ENCODE results near the gene SEC11A.
A peak's percentile ranks its signal among the peaks of the same experiment; 100 is the strongest.
"Not testable (repeated sequence)": the region's sequence is repeated elsewhere in the genome, so short reads cannot be mapped to it uniquely, and the experiment has no call there.

Gene SEC11A

DNA sequence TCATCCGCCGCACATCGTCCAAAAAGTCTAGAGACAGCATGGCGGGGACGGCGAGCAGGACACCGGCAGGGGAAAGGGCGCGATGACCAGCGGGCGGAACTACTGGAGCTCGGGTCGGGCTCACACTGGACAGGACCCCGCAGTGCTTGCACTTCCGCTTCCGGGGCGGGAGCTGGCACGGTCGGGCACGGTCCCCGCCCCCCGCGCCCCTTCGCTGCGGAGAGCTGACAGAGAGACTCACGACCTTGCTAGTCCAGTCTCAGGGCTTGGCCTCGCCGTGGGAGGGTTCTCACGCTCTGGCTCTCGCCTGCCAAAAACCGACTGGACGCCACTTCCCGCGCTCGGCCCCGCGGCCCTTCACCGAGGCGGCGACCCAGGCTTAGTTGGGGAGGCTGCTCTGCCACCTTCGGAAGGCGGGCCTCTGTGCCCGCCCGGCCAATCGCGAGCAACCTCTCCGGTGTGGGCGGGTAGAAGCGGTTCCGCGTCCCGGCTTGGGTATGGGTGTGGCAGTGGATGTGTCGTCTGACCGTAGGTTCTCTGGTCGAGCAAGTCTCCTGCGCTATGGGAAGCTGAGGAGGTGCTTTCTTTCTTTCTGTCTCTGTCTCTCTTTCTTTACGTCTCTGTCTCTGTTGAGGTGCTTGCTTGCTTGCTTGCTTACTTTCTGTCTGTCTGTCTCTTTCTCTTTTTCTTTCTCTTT lies at the start of gene SEC11A:
SEC11A (minus strand) TSS at position 104 of the 697 bp plus-strand sequence; CDS start at position 40, 64 bp downstream.
- DNase-seq (ENCODE audit: low read depth in 3 of 3), result peak; percentile 86 to 90 (median 87)

DNA sequence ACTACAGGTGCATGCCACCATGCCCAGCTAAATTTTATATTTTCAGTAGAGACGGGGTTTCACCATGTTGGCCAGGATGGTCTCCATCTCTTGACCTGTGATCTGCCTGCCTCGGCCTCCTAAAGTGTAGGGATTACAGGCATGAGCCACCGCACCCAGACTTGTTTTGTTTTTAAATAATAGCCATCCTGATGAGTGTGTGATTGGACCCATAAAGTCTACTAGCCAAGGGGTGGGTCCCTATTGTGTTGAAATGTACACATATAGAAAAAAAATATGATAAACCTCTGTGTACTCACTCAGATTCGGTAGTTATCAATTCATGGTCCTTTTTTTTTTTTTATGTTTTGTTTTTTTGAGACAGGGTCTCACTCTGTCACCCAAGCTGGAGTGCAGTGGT lies 49.7 kb upstream of the SEC11A start:
- DNase-seq (ENCODE audit: low read depth in 3 of 3), result no peak

DNA sequence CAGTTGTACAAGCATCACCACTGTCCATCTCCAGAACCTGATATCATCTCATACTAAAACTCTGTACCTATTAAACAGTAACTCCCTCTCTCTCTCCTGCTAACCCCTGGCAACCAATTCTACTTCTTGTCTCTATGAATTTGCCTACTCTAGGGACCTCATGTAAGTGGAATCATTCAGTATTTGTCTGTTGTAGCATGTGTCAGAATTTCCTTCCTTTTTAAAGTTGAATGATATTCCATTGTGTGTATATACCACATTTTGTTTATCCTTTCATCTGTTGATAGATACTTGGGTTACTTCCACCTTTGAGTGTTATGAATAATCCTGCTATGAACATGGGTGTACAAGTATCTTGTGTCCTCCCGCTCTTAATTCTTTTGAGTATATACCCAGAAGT lies 49.0 kb upstream of the SEC11A start:
- no peak for DNase-seq (ENCODE audit: low read depth in 3 of 3)

DNA sequence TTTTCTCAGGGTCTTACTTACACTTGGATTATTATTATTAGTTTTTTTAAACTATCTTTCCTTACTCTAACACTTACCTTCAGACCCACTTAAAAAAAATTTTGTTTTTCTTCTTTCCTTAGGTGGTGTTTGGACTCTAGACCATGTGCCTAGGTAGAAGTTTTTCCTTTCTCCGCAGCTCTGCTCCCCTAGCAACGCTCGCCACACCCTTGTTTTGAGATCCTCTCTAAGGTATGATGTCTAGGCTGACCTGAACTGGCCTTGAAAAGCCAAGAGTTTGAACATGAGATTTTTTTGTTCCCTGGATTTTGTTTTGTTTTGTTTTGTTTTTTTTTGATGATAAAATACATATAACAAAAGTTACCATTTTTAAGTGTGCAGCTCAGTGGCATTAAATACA lies 48.6 kb upstream of the SEC11A start:
- no peak for DNase-seq (ENCODE audit: low read depth in 3 of 3)

DNA sequence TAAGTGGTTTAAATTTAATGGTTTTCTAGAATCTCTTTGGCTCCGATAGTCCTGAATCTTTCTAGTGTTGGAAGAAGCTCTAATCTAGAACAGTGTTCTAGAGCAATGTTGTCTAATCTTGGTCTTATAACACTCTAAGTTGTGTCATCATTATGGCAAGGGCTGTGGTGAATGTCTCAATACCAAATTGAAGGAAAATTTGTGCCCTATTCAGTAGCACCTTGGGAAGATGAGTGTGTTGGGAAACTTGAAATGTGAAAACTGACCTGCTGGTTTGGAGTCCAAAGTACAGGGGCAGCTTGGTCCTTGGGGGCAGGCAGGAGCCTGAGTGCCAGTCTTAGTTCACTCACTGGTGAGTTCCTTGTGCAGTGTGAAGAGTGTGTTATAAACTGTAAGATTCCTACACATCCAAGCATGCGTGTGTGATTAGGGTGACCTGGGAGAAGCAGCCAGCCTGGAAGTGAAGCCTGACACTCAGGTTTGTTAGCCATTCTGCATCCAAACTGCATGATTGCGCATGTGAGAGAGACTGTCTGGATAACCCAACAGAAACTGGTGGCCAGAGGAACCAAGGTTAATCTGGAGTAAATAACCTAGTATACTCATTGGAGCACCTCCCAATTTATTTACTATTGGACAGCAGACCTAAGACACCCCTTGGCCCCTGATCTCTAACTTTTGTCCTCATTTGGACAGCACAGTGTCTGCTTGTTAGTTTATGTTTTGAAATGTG lies 47.1 kb upstream of the SEC11A start:
- no peak for DNase-seq (ENCODE audit: low read depth in 3 of 3)

DNA sequence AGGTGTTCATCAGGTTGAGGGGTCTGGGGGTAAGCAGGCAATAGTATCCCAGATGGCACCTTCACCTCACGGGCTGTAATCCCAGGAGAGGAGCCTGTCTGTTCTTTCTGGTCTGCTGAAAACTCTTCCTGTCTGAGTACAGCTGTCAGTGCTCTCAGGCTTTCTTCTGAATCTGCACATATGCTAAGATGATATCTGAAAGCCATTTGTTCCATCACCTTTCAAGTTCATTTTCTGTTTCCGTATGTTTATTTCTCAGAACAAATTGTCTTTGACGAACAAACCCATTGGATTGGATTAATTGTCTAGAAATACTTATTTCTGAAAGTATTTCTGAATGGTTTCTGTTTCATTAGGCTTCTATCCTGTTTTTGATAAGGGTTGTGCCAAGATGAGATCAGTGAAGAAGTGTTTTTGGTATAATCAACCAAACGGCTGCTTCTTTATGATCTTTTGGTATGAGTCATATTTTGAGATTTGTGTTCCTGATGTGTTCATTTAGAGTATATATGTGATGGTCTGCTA lies 45.7 kb upstream of the SEC11A start:
- no peak for DNase-seq (ENCODE audit: low read depth in 3 of 3)

DNA sequence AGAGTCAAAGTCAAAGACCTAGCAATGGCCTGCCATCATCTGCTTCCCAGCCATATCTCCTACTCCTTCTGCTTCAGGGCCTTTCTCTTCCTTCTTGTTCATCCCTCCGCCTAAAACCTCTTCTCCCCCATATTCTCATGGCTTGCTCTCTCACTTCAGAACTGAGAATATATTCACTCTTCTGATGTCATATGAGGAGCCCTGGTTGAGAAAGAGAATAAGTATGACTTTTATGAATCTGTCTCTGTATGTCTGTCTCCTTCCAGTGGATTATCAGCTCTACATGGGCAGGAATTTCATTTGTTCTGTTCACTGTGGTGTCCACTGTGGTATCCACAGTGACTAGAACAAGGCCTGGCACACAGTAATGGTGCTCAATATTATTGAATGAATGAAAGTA lies 44.3 kb upstream of the SEC11A start:
- no peak for DNase-seq (ENCODE audit: low read depth in 3 of 3)

DNA sequence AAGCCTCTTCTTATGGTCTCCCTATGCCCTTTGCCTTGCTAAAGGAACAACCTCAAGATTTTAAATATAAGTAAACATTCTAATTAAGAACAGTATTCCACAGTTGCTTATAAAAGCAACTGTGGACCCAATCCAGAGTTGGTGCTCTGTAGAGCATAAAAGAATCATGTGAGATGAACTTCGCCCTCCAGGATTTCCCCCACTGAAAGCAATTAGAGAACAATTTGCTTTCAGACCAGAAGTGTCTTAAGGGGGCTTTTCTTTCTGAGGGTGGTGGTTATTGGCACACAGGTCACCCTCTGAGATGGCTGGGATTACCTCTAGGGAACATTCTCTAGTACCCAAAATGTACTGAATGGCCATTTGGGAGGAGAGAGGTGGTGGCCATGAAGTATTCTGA lies 43.1 kb upstream of the SEC11A start:
- DNase-seq (ENCODE audit: low read depth in 3 of 3), result no peak

DNA sequence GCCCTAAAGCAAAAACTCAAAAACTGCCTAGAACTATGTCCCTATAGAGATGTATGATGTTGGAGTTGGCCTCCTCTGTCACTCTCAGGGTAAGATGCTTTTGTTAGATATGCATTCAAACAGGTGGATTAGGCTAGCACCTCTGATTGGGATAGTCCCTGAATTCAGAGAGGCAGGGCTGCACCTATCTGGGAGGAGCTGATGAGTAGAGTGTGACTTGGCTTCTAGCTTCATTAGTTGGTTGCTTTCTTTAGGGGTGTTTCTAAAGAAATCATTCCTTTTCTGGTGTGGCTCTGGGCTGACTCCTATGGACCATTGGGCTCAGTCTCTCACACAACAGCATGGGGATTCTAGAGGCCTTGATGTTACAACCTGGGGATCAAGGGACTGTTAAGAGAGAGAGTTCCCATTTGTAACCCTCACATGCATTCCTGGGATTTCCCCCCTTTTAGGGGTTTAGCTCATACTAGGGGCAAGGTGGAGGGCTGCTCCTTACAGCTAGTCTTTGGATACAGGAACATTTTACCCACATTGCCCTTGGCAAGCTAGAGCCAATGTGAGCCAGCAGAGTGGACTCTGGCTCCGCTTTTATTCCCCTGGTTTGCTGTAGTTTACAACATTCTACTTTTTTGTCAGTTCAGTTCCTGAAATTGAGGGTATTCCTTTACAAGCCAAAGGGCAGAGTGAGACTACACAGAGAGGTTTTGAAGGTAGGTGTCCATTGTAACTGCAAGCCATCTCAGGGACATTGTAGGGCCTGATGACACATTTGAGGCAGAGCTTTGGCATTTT lies 40.0 kb upstream of the SEC11A start:
- no peak for DNase-seq (ENCODE audit: low read depth in 3 of 3)

DNA sequence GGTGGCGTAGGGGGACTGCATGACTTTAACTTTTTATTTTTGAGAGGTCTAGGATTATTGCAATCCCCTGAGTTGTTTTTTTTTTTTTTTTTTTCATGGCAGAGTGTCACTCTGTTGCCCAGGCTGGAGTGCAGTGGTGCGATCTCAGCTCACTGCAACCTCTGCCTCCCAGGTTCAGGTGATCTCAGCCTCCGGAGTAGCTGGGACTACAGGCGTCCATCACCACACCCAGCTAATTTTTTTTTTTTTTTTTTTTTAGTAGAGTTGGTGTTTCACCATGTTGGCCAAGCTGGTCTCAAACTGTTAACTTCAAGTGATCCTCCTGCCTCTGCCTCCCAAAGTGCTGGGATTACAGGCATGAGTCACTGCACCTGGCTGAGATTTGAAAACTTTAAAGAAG lies 39.0 kb upstream of the SEC11A start:
- DNase-seq (ENCODE audit: low read depth in 3 of 3), result not testable (repeated sequence)

DNA sequence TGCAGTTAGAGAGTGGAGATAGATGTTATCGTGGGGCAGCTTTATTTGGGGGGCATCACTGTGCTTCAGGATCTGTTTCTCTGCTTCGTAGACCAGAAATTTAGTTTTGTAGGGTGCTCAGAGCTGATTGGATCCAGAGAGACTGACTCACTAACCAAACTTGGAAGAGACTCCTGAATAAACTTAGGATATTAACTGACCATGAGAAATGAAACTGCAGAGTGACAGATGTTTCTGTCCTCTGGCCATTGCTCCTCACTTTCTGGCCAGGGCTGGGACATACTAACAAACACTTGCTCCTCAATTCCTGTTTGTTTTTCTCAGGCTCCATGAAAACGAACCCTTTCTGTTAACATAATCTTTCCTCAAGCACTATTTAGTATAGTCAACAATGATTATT lies 36.8 kb upstream of the SEC11A start:
- DNase-seq (ENCODE audit: low read depth in 3 of 3), result no peak

DNA sequence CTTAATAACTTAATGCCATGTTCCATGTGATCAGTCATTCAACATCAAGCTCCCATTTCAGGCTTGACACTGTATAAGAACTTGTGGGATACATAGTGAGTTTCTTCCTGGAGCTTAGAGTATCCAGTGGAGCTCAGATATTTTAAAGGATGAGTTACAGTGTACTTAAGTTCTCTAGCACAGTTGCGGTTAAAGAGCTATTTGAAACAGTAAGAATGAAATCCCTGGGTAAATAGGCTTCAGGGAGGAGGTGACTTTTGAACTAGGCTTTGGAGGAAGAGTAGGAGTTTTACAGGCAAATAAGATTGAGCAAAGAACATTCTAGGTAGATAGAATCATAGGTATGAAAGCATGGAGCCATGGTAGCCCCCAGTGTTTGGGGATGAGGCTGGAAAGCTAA lies 36.3 kb upstream of the SEC11A start:
- DNase-seq (ENCODE audit: low read depth in 3 of 3), result no peak

DNA sequence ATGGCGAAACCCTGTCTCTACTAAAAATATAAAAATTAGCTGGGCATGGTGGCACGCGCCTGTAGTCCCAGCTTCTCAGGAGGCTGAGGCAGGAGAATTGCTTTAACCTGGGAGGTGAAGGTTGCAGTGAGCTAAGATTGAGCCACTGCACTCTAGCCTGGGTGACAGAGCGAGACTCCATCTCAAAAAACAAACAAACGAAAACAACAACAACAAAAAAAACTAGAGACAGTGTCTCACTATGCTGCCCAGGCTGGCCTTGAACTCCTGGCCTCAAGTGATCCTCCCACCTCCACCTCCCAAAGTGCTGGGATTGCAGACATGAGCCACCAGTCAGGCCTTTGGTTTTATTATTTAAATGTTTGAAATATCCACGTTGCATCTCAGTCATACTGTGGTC lies 35.8 kb upstream of the SEC11A start:
- DNase-seq (ENCODE audit: low read depth in 3 of 3), result not testable (repeated sequence)

DNA sequence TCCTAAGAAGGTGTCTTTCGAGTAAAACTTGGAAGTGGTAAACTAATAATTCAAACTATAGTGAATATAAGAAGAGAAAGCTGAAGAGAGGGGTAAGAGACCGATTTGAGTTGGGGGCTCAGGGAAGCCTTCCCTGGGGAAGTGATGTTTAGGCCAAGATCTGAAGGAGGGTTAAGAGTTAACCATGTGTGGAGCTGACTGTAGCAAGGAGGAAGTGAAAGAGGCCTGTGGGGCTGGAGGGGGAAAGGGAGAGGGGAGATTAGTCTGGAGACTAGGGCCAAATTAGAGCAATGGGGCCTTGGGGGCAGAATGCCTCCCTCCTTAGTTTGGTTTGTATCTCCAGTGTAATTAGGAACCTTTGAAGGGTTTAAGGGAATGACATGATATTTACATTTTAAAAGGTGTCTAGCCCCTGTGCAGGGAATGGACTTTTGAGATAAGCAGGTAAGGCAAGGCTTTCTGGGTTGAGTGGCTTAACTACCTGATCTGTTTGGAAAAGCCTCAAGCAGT lies 34.7 kb upstream of the SEC11A start:
- no peak for DNase-seq (ENCODE audit: low read depth in 3 of 3)

DNA sequence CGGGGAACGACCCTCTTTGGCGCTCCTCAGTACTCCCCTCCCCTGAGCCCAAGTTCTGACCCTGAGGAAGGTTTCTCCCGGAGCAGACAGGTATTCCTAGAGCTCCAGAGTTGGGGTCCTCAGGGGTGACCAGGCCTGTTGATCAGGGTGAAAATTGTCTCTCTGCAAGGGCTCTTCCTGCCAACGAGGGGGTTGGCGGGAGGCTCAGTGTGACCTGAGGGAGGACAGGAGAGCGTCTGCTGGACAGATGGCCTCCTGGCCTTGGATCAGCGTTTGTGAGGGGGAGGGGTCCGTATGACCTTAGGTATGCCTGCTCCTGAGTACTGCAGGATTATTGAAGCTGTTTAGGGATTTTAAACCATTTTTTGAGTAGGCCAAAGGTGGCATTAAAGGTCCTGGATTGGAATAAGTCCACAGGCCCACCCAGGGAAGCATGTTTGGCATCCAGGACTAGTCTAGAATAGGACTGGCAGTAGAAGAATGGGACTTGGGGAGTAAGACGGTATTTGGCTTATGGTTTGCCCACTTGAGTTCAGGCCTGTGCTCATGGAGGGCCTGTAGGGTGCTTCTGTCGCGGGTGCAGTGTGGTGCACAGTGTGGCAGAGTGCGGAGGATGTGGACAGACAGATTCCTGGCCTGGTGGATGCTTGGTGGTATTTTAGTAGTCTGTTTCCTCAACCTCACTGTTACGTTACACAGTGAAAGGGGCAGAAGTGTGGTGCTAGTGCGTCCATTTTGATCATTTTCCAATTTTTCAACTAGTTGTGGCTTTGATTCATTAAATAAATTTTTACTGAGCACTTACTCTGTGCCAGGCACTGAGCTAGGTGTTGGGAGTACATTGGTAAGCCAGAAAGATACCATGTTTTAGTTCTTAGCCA lies 33.4 kb upstream of the SEC11A start:
- DNase-seq (ENCODE audit: low read depth in 3 of 3), result no peak

DNA sequence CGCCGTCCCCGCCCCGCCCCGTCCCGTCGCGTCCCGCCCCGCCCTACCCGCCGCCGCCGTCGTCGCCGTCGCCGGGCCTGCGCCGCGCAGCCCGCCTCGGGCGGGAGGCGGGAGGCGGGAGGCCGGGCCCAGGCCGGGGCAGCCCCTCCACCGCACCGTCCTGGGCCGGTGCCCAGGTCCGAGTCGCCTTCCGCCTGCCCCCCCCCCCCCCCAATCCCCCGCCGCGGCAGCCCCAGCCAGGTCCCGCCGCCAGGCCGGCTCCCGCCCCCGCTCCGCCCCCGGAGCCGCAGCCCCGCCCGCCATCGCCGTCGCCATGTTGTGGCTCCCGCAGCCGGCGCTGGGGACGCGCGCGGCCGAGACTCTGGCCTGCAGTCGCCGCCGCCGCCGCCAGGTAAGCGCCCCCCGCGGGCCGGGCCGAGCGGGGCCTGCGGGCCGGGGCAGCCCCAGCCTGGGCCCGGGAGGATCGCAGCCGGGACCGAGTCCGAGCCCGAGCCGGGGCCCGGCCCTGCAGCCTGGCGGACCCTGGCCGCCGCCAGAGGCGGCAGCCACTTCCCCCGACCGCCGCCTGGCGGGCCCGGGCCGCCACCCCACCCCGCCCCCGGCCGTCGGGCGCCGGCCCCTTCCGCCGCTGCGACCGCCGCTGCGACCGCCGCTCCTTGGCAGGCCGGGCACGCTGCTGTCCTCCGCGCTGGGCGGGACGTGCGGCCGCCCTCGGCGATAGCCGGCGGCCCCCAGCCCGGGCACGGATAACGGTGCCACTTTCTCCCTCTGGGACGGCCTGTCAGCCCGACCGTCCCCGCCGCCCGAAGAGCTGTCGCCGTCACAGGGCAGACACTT lies 32.6 kb upstream of the SEC11A start, which contains the start of gene ZNF592:
ZNF592 (plus strand) TSS at position 319 of the 837 bp plus-strand sequence. CDS start 34,084 bp downstream, outside the sequence.
- peak; percentile 51 to 71 (median 58) for DNase-seq (ENCODE audit: low read depth in 3 of 3)

DNA sequence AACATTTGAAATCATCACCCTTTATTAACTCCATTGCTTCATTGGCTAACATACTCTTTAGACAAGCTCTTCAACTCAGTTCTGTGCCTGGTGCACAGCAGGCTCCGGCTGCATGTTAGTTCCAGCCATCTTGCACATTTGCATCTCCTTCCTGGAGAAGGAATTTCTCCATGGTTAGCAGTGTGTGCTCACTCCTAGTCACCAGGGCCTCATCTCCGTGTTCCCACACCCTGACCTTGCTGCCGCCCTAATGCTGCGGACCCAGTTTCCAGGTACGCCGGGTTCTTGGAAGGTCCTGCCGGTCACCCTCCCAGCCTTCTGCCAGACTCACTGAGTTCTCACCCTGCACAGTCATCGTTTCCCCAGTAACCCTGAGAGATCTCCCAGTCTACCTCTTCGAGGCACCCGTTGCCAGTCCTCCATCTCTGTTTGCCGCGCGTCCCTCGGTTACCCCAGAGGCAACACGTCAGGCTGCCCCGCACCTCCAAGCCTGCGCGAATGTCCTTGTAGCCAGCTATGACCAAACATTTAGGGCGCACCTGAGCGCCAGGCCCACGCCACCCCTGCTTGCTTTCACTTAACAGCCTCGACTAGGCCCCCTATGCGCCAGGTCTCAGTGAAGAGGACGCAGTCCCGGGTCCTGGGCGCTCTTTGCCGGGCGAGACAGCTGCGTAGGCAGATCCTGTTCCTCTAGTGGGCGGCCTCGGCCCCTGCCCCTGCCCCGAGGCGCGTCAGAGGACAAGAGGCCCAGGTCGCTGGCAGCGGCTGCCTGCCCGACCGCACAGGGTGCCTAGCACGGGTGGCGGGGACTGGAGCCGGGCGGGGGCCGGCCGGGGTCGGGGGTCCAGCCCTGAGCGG lies 31.7 kb upstream of the SEC11A start:
- peak in 2 of 3 donors; percentile 62 to 67 for DNase-seq (ENCODE audit: low read depth in 3 of 3)

DNA sequence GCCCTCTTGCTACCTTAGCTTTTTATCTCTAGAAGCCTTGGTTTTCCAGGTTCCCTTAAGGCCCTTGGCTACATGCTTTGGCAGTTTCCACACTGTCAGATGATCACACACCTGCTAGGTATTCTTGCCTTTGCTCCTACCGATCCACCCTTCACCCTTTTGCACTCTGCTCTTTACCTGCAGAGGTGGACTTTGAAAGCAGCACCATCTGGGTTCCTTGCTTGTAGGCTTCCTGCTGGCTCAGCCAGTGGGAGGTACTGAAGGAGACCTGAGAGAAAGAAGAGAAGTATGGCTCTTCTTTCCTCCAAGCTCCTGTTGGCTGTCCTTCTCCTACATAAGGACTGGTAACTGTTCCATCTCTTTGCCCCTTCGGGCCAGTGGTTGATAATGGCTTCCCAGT lies 25.2 kb upstream of the SEC11A start:
- DNase-seq (ENCODE audit: low read depth in 3 of 3), result no peak

DNA sequence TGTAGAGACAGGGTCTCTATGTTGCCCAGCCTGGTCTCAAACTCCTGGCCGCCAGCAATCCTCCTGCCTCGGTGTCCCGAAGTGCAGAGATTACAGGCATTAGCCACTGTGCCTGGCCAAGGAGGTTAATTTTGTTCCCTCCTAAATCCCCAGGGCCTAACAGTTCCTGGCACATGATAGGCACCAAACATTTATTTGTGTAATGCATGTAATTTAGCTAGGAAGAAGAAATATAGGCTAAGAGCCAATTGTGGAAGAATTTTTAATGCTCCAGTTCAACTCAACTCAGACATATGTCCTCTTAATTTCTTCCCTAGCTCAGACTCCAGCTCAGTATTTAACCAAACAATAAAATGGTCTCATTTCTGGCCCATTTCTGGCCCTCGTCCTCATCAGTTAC lies 24.8 kb upstream of the SEC11A start:
- no peak for DNase-seq (ENCODE audit: low read depth in 3 of 3)
